Measurements from ENCODE around the gene FOXP1.
A peak's percentile ranks its signal among the peaks of the same experiment; 100 is the strongest.

Gene FOXP1

GRCh38 chr3:71586810-71587242 lies 3.3 kb upstream of the FOXP1 start:
- no peak for DNase-seq (ENCODE audit: low spot score)

GRCh38 chr3:71585887-71586809 lies 2.6 kb upstream of the FOXP1 start:
- peak; percentile 37 for DNase-seq (ENCODE audit: low spot score)

- no peak for DNase-seq (ENCODE audit: low spot score)
Observed at GRCh38 chr3:71585131-71585530, 1.6 kb upstream of the FOXP1 start.

- DNase-seq (ENCODE audit: low spot score), result no peak
Observed at GRCh38 chr3:71584394-71585011, 975 bp upstream of the FOXP1 start.

- DNase-seq (ENCODE audit: low spot score), result peak; percentile 73
Observed at GRCh38 chr3:71582612-71583565, 639 bp downstream of the FOXP1 start.

GRCh38 chr3:71582036-71582611 lies 1.4 kb downstream of the FOXP1 start:
- DNase-seq (ENCODE audit: low spot score), result peak; percentile 71

- DNase-seq (ENCODE audit: low spot score), result peak; percentile 52
Observed at GRCh38 chr3:71581457-71582035, 2.0 kb downstream of the FOXP1 start.

- DNase-seq (ENCODE audit: low spot score), result no peak
Observed at GRCh38 chr3:71580636-71581456, 2.7 kb downstream of the FOXP1 start.

GRCh38 chr3:71579935-71580406 lies 3.6 kb downstream of the FOXP1 start:
- DNase-seq (ENCODE audit: low spot score), result no peak

GRCh38 chr3:71579326-71579934 lies 4.1 kb downstream of the FOXP1 start:
- no peak for DNase-seq (ENCODE audit: low spot score)

- no peak for DNase-seq (ENCODE audit: low spot score)
Observed at GRCh38 chr3:71578054-71578751, 5.3 kb downstream of the FOXP1 start.

- no peak for DNase-seq (ENCODE audit: low spot score)
Observed at GRCh38 chr3:71577011-71577410, 6.5 kb downstream of the FOXP1 start.

GRCh38 chr3:71575433-71575832 lies 8.1 kb downstream of the FOXP1 start:
- no peak for DNase-seq (ENCODE audit: low spot score)

- DNase-seq (ENCODE audit: low spot score), result no peak
Observed at GRCh38 chr3:71573181-71573580, 10.3 kb downstream of the FOXP1 start.

GRCh38 chr3:71570546-71570945 lies 13.0 kb downstream of the FOXP1 start:
- DNase-seq (ENCODE audit: low spot score), result no peak

- no peak for DNase-seq (ENCODE audit: low spot score)
Observed at GRCh38 chr3:71568207-71568606, 15.3 kb downstream of the FOXP1 start.

- no peak for DNase-seq (ENCODE audit: low spot score)
Observed at GRCh38 chr3:71566776-71567175, 16.8 kb downstream of the FOXP1 start.

GRCh38 chr3:71565976-71566375 lies 17.6 kb downstream of the FOXP1 start:
- DNase-seq (ENCODE audit: low spot score), result no peak

GRCh38 chr3:71565316-71565715 lies 18.2 kb downstream of the FOXP1 start:
- no peak for DNase-seq (ENCODE audit: low spot score)
